HepG2 (cell line): ENCODE results near the gene LUC7L2. TPM values are rescaled to one million over a fixed set of nuclear protein-coding genes. Genes with fewer than 3 reads are reported as not detected.

Experiments
- GATAD2A ChIP-seq: IDR thresholded peaks from 2 replicates; pipeline ENCODE4 v1.6.1; 2016
- KDM5A ChIP-seq: fragments of 200-600 bp; sonication (generic); IDR thresholded peaks from 2 replicates; pipeline ENCODE4 v1.7.0; 2018; ENCODE audit warnings: antibody characterized with exemption, mild to moderate bottlenecking, low read length, borderline replicate concordance
- MAFF ChIP-seq: IDR thresholded peaks from 2 replicates; pipeline ENCODE4 v1.6.1; 2011; ENCODE audit warnings: low read depth, low read length, improper control_type of control experiment
- MATR3 ChIP-seq: sonication (generic); formaldehyde crosslinking; IDR thresholded peaks from 2 replicates; pipeline ENCODE4 v1.4.0; 2020; ENCODE audit warnings: missing genetic modification reagents
- PPARG ChIP-seq: conservative IDR thresholded peaks from 2 replicates; pipeline ENCODE4 v1.6.1; 2016; ENCODE audit warnings: missing biosample characterization, missing genetic modification reagents
- RBM22 ChIP-seq: fragments of 200-400 bp; formaldehyde crosslinking; optimal IDR thresholded peaks from 2 replicates; pipeline ENCODE3; 2017; ENCODE audit warnings: mild to moderate bottlenecking, low read length, moderate library complexity
- RFXAP ChIP-seq: sonication (generic); formaldehyde crosslinking; IDR thresholded peaks from 2 replicates; pipeline ENCODE4 v1.4.0; 2020; ENCODE audit warnings: missing genetic modification reagents, borderline replicate concordance
- ZNF3 ChIP-seq: IDR thresholded peaks from 2 replicates; pipeline ENCODE4 v1.7.0; 2017; ENCODE audit warnings: inconsistent platforms
- ZNF549 ChIP-seq: sonication (generic); formaldehyde crosslinking; IDR thresholded peaks from 2 replicates; pipeline ENCODE4 v1.5.0; 2020; ENCODE audit warnings: missing genetic modification reagents
- ZNF660 ChIP-seq: sonication (generic); formaldehyde crosslinking; IDR thresholded peaks from 2 replicates; pipeline ENCODE4 v1.5.1; 2020; ENCODE audit warnings: mild to moderate bottlenecking, low read depth, missing genetic modification reagents, borderline replicate concordance
- ZNF703 ChIP-seq: sonication (generic); formaldehyde crosslinking; IDR thresholded peaks from 2 replicates; pipeline ENCODE4 v1.5.1; 2020; ENCODE audit warnings: missing genetic modification reagents, mild to moderate bottlenecking, moderate library complexity, borderline replicate concordance
- ZNF766 ChIP-seq: sonication (generic); formaldehyde crosslinking; IDR thresholded peaks from 2 replicates; pipeline ENCODE4 v1.5.0; 2020; ENCODE audit warnings: missing genetic modification reagents, borderline replicate concordance
- polyA plus RNA-seq, 8 experiments: library from polyadenylated mRNA; depleted of rRNA in 3 of 8; stranded (reverse) in 7 of 8; unstranded in 1 of 8; fragments of >200 nt; fragmentation: Illumina TruSeq in 4 of 8; extraction: Trizol in 4 of 8; gene quantifications; 2 replicates each; pipeline versions ENCODE4 v1.2.1 to v1.2.3, GENCODE V29; 2011 to 2016; ENCODE audit warnings: low read depth in 4 of 8, missing spikeins in 1 of 8, mixed read lengths in 1 of 8; ENCODE audit not compliant: insufficient read depth in 1 of 8
- total RNA-seq, 5 experiments: library from RNA; depleted of rRNA; stranded (reverse); fragments of >200 nt; fragmentation: Illumina TruSeq; extraction: Trizol; gene quantifications; 2 replicates each; pipeline ENCODE4 v1.2.3, GENCODE V29; 2016; ENCODE audit warnings: low read depth in 1 of 5
- TF ChIP-seq, protein P1 (sequence below): IDR thresholded peaks from 2 replicates; pipeline ENCODE4 v1.6.1; 2016; ENCODE audit warnings: low read depth, control low read depth
- TF ChIP-seq, protein P2 (sequence below): sonication (generic); formaldehyde crosslinking; IDR thresholded peaks from 2 replicates; pipeline ENCODE4 v1.4.0; 2020; ENCODE audit warnings: missing genetic modification reagents, mild to moderate bottlenecking, borderline replicate concordance
- TF ChIP-seq, protein P3 (sequence below): sonication (generic); formaldehyde crosslinking; IDR thresholded peaks from 2 replicates; pipeline ENCODE4 v1.4.0; 2020; ENCODE audit warnings: missing genetic modification reagents
- TF ChIP-seq, protein P4 (sequence below): sonication (generic); formaldehyde crosslinking; IDR thresholded peaks from 2 replicates; pipeline ENCODE4 v1.5.1; 2020; ENCODE audit warnings: mild to moderate bottlenecking, missing genetic modification reagents, borderline replicate concordance

Gene LUC7L2
- total and polyA plus RNA-seq, 2 of the 13 experiments (the other 11 are each of a cell fraction or from before 2014, with no cell fraction given): 17.9 to 50.7 TPM

DNA sequence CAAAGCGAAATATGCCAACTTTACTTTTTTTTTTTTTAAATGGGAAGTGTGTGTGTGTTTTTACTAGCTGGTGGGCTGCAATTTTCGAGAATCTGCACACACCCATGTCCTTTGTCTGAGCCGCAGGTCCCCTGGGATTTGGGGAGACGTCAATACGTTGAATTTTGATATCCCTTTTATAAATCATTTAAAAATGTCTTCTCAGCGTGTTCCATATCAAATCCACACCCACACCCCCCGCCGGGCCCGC is 19.0 kb upstream of the LUC7L2 start (continued):
- no peak for TF ChIP-seq ZNF3
- TF ChIP-seq MAFF: peak; percentile 41; the same call in 1 of the 2 replicates
- peak; percentile 6 for TF ChIP-seq RBM22
- TF ChIP-seq, protein P1, sequence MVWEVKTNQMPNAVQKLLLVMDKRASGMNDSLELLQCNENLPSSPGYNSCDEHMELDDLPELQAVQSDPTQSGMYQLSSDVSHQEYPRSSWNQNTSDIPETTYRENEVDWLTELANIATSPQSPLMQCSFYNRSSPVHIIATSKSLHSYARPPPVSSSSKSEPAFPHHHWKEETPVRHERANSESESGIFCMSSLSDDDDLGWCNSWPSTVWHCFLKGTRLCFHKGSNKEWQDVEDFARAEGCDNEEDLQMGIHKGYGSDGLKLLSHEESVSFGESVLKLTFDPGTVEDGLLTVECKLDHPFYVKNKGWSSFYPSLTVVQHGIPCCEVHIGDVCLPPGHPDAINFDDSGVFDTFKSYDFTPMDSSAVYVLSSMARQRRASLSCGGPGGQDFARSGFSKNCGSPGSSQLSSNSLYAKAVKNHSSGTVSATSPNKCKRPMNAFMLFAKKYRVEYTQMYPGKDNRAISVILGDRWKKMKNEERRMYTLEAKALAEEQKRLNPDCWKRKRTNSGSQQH (CRISPR knock-in tag): 0 out of 2 replicates have a peak, but pooled peaks have one; percentile 69
- no peak; the same call in 1 of the 2 replicates for TF ChIP-seq GATAD2A (CRISPR knock-in tag)
- 0 out of 2 replicates have a peak, but pooled peaks have one; percentile 8 for TF ChIP-seq RFXAP
- TF ChIP-seq KDM5A: peak; percentile 60; the same call in 1 of the 2 replicates
- no peak for TF ChIP-seq ZNF549 (CRISPR knock-in tag)
- TF ChIP-seq ZNF660: no peak
- TF ChIP-seq, protein P2, sequence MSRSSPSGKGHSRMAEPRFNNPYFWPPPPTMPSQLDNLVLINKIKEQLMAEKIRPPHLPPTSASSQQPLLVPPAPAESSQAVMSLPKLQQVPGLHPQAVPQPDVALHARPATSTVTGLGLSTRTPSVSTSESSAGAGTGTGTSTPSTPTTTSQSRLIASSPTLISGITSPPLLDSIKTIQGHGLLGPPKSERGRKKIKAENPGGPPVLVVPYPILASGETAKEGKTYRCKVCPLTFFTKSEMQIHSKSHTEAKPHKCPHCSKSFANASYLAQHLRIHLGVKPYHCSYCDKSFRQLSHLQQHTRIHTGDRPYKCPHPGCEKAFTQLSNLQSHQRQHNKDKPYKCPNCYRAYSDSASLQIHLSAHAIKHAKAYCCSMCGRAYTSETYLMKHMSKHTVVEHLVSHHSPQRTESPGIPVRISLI (CRISPR knock-in tag): 0 out of 2 replicates have a peak, but pooled peaks have one; percentile 3
- no peak for TF ChIP-seq ZNF766 (CRISPR knock-in tag)
- no peak for TF ChIP-seq MATR3
- TF ChIP-seq, protein P3, sequence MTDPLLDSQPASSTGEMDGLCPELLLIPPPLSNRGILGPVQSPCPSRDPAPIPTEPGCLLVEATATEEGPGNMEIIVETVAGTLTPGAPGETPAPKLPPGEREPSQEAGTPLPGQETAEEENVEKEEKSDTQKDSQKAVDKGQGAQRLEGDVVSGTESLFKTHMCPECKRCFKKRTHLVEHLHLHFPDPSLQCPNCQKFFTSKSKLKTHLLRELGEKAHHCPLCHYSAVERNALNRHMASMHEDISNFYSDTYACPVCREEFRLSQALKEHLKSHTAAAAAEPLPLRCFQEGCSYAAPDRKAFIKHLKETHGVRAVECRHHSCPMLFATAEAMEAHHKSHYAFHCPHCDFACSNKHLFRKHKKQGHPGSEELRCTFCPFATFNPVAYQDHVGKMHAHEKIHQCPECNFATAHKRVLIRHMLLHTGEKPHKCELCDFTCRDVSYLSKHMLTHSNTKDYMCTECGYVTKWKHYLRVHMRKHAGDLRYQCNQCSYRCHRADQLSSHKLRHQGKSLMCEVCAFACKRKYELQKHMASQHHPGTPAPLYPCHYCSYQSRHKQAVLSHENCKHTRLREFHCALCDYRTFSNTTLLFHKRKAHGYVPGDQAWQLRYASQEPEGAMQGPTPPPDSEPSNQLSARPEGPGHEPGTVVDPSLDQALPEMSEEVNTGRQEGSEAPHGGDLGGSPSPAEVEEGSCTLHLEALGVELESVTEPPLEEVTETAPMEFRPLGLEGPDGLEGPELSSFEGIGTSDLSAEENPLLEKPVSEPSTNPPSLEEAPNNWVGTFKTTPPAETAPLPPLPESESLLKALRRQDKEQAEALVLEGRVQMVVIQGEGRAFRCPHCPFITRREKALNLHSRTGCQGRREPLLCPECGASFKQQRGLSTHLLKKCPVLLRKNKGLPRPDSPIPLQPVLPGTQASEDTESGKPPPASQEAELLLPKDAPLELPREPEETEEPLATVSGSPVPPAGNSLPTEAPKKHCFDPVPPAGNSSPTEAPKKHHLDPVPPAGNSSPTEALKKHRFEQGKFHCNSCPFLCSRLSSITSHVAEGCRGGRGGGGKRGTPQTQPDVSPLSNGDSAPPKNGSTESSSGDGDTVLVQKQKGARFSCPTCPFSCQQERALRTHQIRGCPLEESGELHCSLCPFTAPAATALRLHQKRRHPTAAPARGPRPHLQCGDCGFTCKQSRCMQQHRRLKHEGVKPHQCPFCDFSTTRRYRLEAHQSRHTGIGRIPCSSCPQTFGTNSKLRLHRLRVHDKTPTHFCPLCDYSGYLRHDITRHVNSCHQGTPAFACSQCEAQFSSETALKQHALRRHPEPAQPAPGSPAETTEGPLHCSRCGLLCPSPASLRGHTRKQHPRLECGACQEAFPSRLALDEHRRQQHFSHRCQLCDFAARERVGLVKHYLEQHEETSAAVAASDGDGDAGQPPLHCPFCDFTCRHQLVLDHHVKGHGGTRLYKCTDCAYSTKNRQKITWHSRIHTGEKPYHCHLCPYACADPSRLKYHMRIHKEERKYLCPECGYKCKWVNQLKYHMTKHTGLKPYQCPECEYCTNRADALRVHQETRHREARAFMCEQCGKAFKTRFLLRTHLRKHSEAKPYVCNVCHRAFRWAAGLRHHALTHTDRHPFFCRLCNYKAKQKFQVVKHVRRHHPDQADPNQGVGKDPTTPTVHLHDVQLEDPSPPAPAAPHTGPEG (CRISPR knock-in tag): no peak
- no peak for TF ChIP-seq PPARG (CRISPR knock-in tag)
- TF ChIP-seq, protein P4, sequence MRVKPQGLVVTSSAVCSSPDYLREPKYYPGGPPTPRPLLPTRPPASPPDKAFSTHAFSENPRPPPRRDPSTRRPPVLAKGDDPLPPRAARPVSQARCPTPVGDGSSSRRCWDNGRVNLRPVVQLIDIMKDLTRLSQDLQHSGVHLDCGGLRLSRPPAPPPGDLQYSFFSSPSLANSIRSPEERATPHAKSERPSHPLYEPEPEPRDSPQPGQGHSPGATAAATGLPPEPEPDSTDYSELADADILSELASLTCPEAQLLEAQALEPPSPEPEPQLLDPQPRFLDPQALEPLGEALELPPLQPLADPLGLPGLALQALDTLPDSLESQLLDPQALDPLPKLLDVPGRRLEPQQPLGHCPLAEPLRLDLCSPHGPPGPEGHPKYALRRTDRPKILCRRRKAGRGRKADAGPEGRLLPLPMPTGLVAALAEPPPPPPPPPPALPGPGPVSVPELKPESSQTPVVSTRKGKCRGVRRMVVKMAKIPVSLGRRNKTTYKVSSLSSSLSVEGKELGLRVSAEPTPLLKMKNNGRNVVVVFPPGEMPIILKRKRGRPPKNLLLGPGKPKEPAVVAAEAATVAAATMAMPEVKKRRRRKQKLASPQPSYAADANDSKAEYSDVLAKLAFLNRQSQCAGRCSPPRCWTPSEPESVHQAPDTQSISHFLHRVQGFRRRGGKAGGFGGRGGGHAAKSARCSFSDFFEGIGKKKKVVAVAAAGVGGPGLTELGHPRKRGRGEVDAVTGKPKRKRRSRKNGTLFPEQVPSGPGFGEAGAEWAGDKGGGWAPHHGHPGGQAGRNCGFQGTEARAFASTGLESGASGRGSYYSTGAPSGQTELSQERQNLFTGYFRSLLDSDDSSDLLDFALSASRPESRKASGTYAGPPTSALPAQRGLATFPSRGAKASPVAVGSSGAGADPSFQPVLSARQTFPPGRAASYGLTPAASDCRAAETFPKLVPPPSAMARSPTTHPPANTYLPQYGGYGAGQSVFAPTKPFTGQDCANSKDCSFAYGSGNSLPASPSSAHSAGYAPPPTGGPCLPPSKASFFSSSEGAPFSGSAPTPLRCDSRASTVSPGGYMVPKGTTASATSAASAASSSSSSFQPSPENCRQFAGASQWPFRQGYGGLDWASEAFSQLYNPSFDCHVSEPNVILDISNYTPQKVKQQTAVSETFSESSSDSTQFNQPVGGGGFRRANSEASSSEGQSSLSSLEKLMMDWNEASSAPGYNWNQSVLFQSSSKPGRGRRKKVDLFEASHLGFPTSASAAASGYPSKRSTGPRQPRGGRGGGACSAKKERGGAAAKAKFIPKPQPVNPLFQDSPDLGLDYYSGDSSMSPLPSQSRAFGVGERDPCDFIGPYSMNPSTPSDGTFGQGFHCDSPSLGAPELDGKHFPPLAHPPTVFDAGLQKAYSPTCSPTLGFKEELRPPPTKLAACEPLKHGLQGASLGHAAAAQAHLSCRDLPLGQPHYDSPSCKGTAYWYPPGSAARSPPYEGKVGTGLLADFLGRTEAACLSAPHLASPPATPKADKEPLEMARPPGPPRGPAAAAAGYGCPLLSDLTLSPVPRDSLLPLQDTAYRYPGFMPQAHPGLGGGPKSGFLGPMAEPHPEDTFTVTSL (CRISPR knock-in tag): peak; percentile 11; the same call in 1 of the 2 replicates
- TF ChIP-seq ZNF703 (CRISPR knock-in tag): no peak
